K562 (cell line): ENCODE results near the gene RPL15. TPM values are rescaled to one million over a fixed set of nuclear protein-coding genes. Genes with fewer than 3 reads are reported as not detected.

Source experiments
- CBFB ChIP-seq: sonication (generic); formaldehyde crosslinking; IDR thresholded peaks from 2 replicates; pipeline ENCODE4 v1.4.0; 2020; ENCODE audit warnings: mild to moderate bottlenecking, missing genetic modification reagents
- GATAD2A ChIP-seq: fragments of 450-650 bp; IDR thresholded peaks from 2 replicates; pipeline ENCODE4 v1.6.1; 2017
- GTF2E2 ChIP-seq: fragments of 200-800 bp; sonication (Bioruptor generic); IDR thresholded peaks from 2 replicates; pipeline ENCODE4 v1.6.1; 2016; ENCODE audit warnings: missing genetic modification characterization, missing compliant biosample characterization
- MYBL2 ChIP-seq, 2 experiments: fragments of 450-650 bp in 1 of 2; sonication (generic) in 1 of 2; formaldehyde crosslinking in 1 of 2; IDR thresholded peaks; 2 replicates each; pipeline versions ENCODE4 v1.6.1 to v1.8.1; 2017 to 2022; ENCODE audit warnings: borderline replicate concordance in 1 of 2, inconsistent platforms in 1 of 2, low read depth in 1 of 2, mild to moderate bottlenecking in 1 of 2, missing genetic modification reagents in 1 of 2, moderate library complexity in 1 of 2
- POLR3A ChIP-seq: IDR thresholded peaks from 2 replicates; pipeline ENCODE4 v1.6.1; 2011; ENCODE audit warnings: borderline replicate concordance, mild to moderate bottlenecking, moderate library complexity; ENCODE audit not compliant: insufficient read length, insufficient read depth; ENCODE audit errors: extremely low read depth
- STAT6 ChIP-seq: sonication (generic); formaldehyde crosslinking; IDR thresholded peaks from 2 replicates; pipeline ENCODE4 v1.8.1; 2023; ENCODE audit warnings: mild to moderate bottlenecking, missing genetic modification reagents
- ZBTB12 ChIP-seq: fragments of 250-450 bp; sonication (Bioruptor Pico); IDR thresholded peaks from 2 replicates; pipeline ENCODE4 v1.4.0; 2020
- polyA plus RNA-seq, 8 experiments: library from polyadenylated mRNA; depleted of rRNA in 4 of 8; stranded (reverse) in 5 of 8; unstranded in 3 of 8; fragments of >200 nt; fragmentation: Nextera tagmentation in 2 of 8; fragmentation: Illumina TruSeq in 1 of 8; extraction: Ambion mirVana in 2 of 8; extraction: Trizol in 1 of 8; gene quantifications; 2 replicates each; pipeline versions ENCODE4 v1.2.1 to v1.2.3, GENCODE V29; 2011 to 2014; ENCODE audit warnings: inconsistent platforms in 1 of 8, missing spikeins in 1 of 8
- total RNA-seq, 7 experiments: library from RNA; depleted of rRNA in 6 of 7; stranded (reverse); fragments of >200 nt in 6 of 7; fragmentation: Illumina TruSeq in 2 of 7; extraction: Trizol in 2 of 7; gene quantifications; 2 replicates each; pipeline versions ENCODE4 v1.2.1 to v1.2.3, GENCODE V29; 2011 to 2021; ENCODE audit warnings: low replicate concordance in 1 of 7
- TF ChIP-seq, protein P1 (sequence below): fragments of 450-650 bp; IDR thresholded peaks from 2 replicates; pipeline ENCODE4 v1.6.1; 2016; ENCODE audit warnings: mild to moderate bottlenecking, moderate library complexity

The RPL15 gene
- total and polyA plus RNA-seq, 9 of the 15 experiments (the other 6 are each of a cell fraction or from before 2014, with no cell fraction given): 2,393 to 8,850 (median 3,928) TPM

GRCh38 chr3:23945913-23946687, 29.2 kb downstream of the RPL15 start (continued):
- TF ChIP-seq MYBL2 (IDR thresholded peaks at IDR 0.05; ENCODE audit: low read depth) (no peak), MYBL2 (CRISPR knock-in tag; IDR thresholded peaks at IDR 0.05; ENCODE audit: borderline replicate concordance) (no peak), STAT6 (CRISPR knock-in tag) (peak; percentile 96; the same call in 1 of the 2 replicates), GATAD2A (peak; percentile 72; the same call in 1 of the 2 replicates), POLR3A (no peak), ZBTB12 (peak; percentile 92), CBFB (no peak; the same call in 1 of the 2 replicates), GTF2E2 (tag) (no peak; the same call in 1 of the 2 replicates)
- TF ChIP-seq, protein P1, sequence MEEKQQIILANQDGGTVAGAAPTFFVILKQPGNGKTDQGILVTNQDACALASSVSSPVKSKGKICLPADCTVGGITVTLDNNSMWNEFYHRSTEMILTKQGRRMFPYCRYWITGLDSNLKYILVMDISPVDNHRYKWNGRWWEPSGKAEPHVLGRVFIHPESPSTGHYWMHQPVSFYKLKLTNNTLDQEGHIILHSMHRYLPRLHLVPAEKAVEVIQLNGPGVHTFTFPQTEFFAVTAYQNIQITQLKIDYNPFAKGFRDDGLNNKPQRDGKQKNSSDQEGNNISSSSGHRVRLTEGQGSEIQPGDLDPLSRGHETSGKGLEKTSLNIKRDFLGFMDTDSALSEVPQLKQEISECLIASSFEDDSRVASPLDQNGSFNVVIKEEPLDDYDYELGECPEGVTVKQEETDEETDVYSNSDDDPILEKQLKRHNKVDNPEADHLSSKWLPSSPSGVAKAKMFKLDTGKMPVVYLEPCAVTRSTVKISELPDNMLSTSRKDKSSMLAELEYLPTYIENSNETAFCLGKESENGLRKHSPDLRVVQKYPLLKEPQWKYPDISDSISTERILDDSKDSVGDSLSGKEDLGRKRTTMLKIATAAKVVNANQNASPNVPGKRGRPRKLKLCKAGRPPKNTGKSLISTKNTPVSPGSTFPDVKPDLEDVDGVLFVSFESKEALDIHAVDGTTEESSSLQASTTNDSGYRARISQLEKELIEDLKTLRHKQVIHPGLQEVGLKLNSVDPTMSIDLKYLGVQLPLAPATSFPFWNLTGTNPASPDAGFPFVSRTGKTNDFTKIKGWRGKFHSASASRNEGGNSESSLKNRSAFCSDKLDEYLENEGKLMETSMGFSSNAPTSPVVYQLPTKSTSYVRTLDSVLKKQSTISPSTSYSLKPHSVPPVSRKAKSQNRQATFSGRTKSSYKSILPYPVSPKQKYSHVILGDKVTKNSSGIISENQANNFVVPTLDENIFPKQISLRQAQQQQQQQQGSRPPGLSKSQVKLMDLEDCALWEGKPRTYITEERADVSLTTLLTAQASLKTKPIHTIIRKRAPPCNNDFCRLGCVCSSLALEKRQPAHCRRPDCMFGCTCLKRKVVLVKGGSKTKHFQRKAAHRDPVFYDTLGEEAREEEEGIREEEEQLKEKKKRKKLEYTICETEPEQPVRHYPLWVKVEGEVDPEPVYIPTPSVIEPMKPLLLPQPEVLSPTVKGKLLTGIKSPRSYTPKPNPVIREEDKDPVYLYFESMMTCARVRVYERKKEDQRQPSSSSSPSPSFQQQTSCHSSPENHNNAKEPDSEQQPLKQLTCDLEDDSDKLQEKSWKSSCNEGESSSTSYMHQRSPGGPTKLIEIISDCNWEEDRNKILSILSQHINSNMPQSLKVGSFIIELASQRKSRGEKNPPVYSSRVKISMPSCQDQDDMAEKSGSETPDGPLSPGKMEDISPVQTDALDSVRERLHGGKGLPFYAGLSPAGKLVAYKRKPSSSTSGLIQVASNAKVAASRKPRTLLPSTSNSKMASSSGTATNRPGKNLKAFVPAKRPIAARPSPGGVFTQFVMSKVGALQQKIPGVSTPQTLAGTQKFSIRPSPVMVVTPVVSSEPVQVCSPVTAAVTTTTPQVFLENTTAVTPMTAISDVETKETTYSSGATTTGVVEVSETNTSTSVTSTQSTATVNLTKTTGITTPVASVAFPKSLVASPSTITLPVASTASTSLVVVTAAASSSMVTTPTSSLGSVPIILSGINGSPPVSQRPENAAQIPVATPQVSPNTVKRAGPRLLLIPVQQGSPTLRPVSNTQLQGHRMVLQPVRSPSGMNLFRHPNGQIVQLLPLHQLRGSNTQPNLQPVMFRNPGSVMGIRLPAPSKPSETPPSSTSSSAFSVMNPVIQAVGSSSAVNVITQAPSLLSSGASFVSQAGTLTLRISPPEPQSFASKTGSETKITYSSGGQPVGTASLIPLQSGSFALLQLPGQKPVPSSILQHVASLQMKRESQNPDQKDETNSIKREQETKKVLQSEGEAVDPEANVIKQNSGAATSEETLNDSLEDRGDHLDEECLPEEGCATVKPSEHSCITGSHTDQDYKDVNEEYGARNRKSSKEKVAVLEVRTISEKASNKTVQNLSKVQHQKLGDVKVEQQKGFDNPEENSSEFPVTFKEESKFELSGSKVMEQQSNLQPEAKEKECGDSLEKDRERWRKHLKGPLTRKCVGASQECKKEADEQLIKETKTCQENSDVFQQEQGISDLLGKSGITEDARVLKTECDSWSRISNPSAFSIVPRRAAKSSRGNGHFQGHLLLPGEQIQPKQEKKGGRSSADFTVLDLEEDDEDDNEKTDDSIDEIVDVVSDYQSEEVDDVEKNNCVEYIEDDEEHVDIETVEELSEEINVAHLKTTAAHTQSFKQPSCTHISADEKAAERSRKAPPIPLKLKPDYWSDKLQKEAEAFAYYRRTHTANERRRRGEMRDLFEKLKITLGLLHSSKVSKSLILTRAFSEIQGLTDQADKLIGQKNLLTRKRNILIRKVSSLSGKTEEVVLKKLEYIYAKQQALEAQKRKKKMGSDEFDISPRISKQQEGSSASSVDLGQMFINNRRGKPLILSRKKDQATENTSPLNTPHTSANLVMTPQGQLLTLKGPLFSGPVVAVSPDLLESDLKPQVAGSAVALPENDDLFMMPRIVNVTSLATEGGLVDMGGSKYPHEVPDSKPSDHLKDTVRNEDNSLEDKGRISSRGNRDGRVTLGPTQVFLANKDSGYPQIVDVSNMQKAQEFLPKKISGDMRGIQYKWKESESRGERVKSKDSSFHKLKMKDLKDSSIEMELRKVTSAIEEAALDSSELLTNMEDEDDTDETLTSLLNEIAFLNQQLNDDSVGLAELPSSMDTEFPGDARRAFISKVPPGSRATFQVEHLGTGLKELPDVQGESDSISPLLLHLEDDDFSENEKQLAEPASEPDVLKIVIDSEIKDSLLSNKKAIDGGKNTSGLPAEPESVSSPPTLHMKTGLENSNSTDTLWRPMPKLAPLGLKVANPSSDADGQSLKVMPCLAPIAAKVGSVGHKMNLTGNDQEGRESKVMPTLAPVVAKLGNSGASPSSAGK: peak; percentile 95
